ENCODE results near the gene EIF4E2. TPM values are rescaled to one million over a fixed set of nuclear protein-coding genes. Genes with fewer than 3 reads are reported as not detected.
A peak's percentile ranks its signal among the peaks of the same experiment; 100 is the strongest.

The EIF4E2 gene
- total RNA-seq, 2 donors from 2014 or later = 39.2 to 40.6 TPM

GRCh38 chr2:232610081-232610480 lies 59.6 kb downstream of the EIF4E2 start:
- Histone ChIP-seq H3K27me3 (replicated peaks; ENCODE audit: insufficient read depth) (no peaks in the 10 kb centered on the region), H3K4me1 (replicated peaks) (no peaks in the 10 kb centered on the region), H3K27ac (no peak overlapping the region), H3K9me3 (no peaks in the 10 kb centered on the region), H3K36me3 (no peaks in the 10 kb centered on the region), H3K4me3 (no peak overlapping the region)
- no peak for TF ChIP-seq POLR2AphosphoS5 (IDR thresholded peaks at IDR 0.05)
- no peak for TF ChIP-seq CTCF (IDR thresholded peaks at IDR 0.05)
- TF ChIP-seq POLR2A (IDR thresholded peaks at IDR 0.05) = no peak
- WGBS = 100% methylated on average over 3 of the region's 3 CpGs
- no peak for DNase-seq (ENCODE audit: low spot score)
- intact Hi-C loops (cut with DNase I) = no loop called here

- Histone ChIP-seq H3K9me3 (no peaks in the 10 kb centered on the region), H3K4me1 (replicated peaks) (no peaks in the 10 kb centered on the region), H3K27me3 (replicated peaks; ENCODE audit: insufficient read depth) (no peaks in the 10 kb centered on the region), H3K27ac (peak overlapping the region in 1 of 2 donors; percentile 13), H3K36me3 (no peaks in the 10 kb centered on the region), H3K4me3 (no peak overlapping the region)
- WGBS = 78% methylated on average over 5 of the region's 6 CpGs
- intact Hi-C loops (cut with DNase I) = no loop called here
- TF ChIP-seq CTCF (IDR thresholded peaks at IDR 0.05) = no peak
- no peak for TF ChIP-seq POLR2A (IDR thresholded peaks at IDR 0.05)
- TF ChIP-seq POLR2AphosphoS5 (IDR thresholded peaks at IDR 0.05) = no peak
- no peak for DNase-seq (ENCODE audit: low spot score)
Observed at GRCh38 chr2:232611061-232611460, 60.6 kb downstream of the EIF4E2 start.

- no peaks in the 10 kb centered on the region for H3K27me3 ChIP-seq (replicated peaks; ENCODE audit: insufficient read depth)
- H3K9me3 ChIP-seq = no peaks in the 10 kb centered on the region
- peak; percentile 23 to 82 (median 70) for TF ChIP-seq CTCF (IDR thresholded peaks at IDR 0.05)
- TF ChIP-seq POLR2A (IDR thresholded peaks at IDR 0.05) = no peak
- TF ChIP-seq POLR2AphosphoS5 (IDR thresholded peaks at IDR 0.05) = peak; percentile 47
- intact Hi-C loops (cut with DNase I) = no loop called here
- no peaks in the 10 kb centered on the region for H3K4me1 ChIP-seq (replicated peaks)
- H3K4me3 ChIP-seq = no peak overlapping the region
- DNase-seq (ENCODE audit: low spot score) = peak; percentile 71
- H3K27ac ChIP-seq = peak overlapping the region in 1 of 2 donors; percentile 13
- 27% methylated on average over 9 of the region's 9 CpGs for WGBS
- no peaks in the 10 kb centered on the region for H3K36me3 ChIP-seq
Observed at GRCh38 chr2:232611559-232612218, 61.2 kb downstream of the EIF4E2 start.

GRCh38 chr2:232613538-232614134 lies 63.1 kb downstream of the EIF4E2 start:
- Histone ChIP-seq H3K9me3 (no peaks in the 10 kb centered on the region), H3K36me3 (no peaks in the 10 kb centered on the region), H3K4me3 (no peak overlapping the region), H3K27me3 (replicated peaks; ENCODE audit: insufficient read depth) (no peaks in the 10 kb centered on the region), H3K27ac (no peak overlapping the region), H3K4me1 (replicated peaks) (no peaks in the 10 kb centered on the region)
- DNase-seq (ENCODE audit: low spot score) = no peak
- TF ChIP-seq CTCF (IDR thresholded peaks at IDR 0.05) (no peak), POLR2AphosphoS5 (IDR thresholded peaks at IDR 0.05) (no peak), POLR2A (IDR thresholded peaks at IDR 0.05) (no peak)
- WGBS = 81% methylated on average over 3 of the region's 3 CpGs
- intact Hi-C loops (cut with DNase I) = no loop called here

GRCh38 chr2:232615339-232615738 lies 64.8 kb downstream of the EIF4E2 start:
- no peaks in the 10 kb centered on the region for H3K27me3 ChIP-seq (replicated peaks; ENCODE audit: insufficient read depth)
- H3K36me3 ChIP-seq = no peaks in the 10 kb centered on the region
- no peaks in the 10 kb centered on the region for H3K9me3 ChIP-seq
- no peaks in the 10 kb centered on the region for H3K4me1 ChIP-seq (replicated peaks)
- TF ChIP-seq CTCF (IDR thresholded peaks at IDR 0.05) (no peak), POLR2A (IDR thresholded peaks at IDR 0.05) (no peak), POLR2AphosphoS5 (IDR thresholded peaks at IDR 0.05) (no peak)
- no peak overlapping the region for H3K4me3 ChIP-seq
- intact Hi-C loops (cut with DNase I) = no loop called here
- no peak overlapping the region for H3K27ac ChIP-seq
- DNase-seq (ENCODE audit: low spot score) = no peak
- 80% methylated on average over 8 of the region's 8 CpGs for WGBS

All from prostate gland (tissue), 2 donors.